Endodermal cell (in vitro differentiated cells): ENCODE measurements around the gene MLH1. TPM values are rescaled to one million over a fixed set of nuclear protein-coding genes. Genes with fewer than 3 reads are reported as not detected.
"Not testable (repeated sequence)": the region's sequence is repeated elsewhere in the genome, so short reads cannot be mapped to it uniquely, and the experiment has no call there.

Experiments
- DNase-seq: peaks from one replicate; pipeline ENCODE4 v3.0.0-alpha.2; 2017
- H3K27ac ChIP-seq: 2 replicates; pipeline ENCODE4 v1.5.1; 2013; ENCODE audit warnings: mild to moderate bottlenecking, low read depth, low read length, moderate library complexity
- H3K27me3 ChIP-seq: 2 replicates; pipeline ENCODE4 v1.6.1; 2013; ENCODE audit warnings: mild to moderate bottlenecking, low read length, moderate library complexity; ENCODE audit not compliant: insufficient read depth, control insufficient read depth, poor library complexity, severe bottlenecking
- H3K36me3 ChIP-seq: 2 replicates; pipeline ENCODE4 v1.7.0; 2013; ENCODE audit warnings: mild to moderate bottlenecking, low read length, moderate library complexity; ENCODE audit not compliant: control insufficient read depth, insufficient read depth
- H3K4me1 ChIP-seq: one replicate; pipeline ENCODE4 v1.7.0; 2013; ENCODE audit warnings: low read length; ENCODE audit not compliant: control insufficient read depth, insufficient read depth
- H3K4me3 ChIP-seq: 2 replicates; pipeline ENCODE4 v1.5.1; 2013; ENCODE audit warnings: mild to moderate bottlenecking, low read length, moderate library complexity
- H3K9ac ChIP-seq: 2 replicates; pipeline ENCODE4 v1.6.1; 2013; ENCODE audit warnings: mild to moderate bottlenecking, low read length, moderate library complexity; ENCODE audit not compliant: poor library complexity, severe bottlenecking; ENCODE audit errors: extremely low read depth
- H3K9me3 ChIP-seq: 2 replicates; pipeline ENCODE4 v1.6.1; 2013; ENCODE audit warnings: mild to moderate bottlenecking, low read length, moderate library complexity; ENCODE audit not compliant: control insufficient read depth
- H3K27ac Mint-ChIP-seq: 2 replicates; pipeline ENCODE4 v1.8.0; 2020; ENCODE audit warnings: mixed read lengths
- H3K27me3 Mint-ChIP-seq: 2 replicates; pipeline ENCODE4 v1.8.0; 2021; ENCODE audit warnings: mild to moderate bottlenecking, mixed read lengths; ENCODE audit not compliant: insufficient read depth
- H3K36me3 Mint-ChIP-seq: 2 replicates; pipeline ENCODE4 v1.8.0; 2020; ENCODE audit warnings: low read depth, mixed read lengths
- H3K4me1 Mint-ChIP-seq: 2 replicates; pipeline ENCODE4 v1.8.0; 2020; ENCODE audit warnings: mixed read lengths
- H3K4me3 Mint-ChIP-seq: 2 replicates; pipeline ENCODE4 v1.8.0; 2020; ENCODE audit warnings: mild to moderate bottlenecking, moderate library complexity, mixed read lengths
- H3K9me3 Mint-ChIP-seq: 2 replicates; pipeline ENCODE4 v1.8.0; 2020; ENCODE audit warnings: mild to moderate bottlenecking, mixed read lengths
- WGBS, 2 experiments: methylation state at CpG; one replicate each; pipeline versions ENCODE4 v1.1.5 to v1.1.7; 2013; ENCODE audit warnings: missing lambda C conversion rate in 2 of 2, mixed read lengths in 1 of 2; ENCODE audit not compliant: insufficient coverage in 1 of 2, insufficient read length in 1 of 2; 5-methylcytosine and 5-hydroxymethylcytosine counted together
- total RNA-seq, 2 donors: library from RNA; stranded (reverse); fragmentation: NEBNext Ultra II Directional in 1 of 2; extraction: Animal tissue kit (Norgen Biotek cat#: 25700) in 1 of 2; gene quantifications; 2 replicates in 1 of 2; 3 replicates in 1 of 2; pipeline ENCODE4 v1.2.1, GENCODE V29; 2021
- TF ChIP-seq, protein P1 (sequence below): fragments of 200-600 bp; sonication (generic); conservative IDR thresholded peaks from 2 replicates; pipeline ENCODE4 v1.5.0; 2021; ENCODE audit warnings: antibody characterized with exemption, mild to moderate bottlenecking

Gene MLH1
- total RNA-seq, 2 donors from 2014 or later: 36.4 to 47.0 TPM

- 11% methylated on average over 41 to 68 of the region's 68 CpGs for WGBS, 2 experiments
- Mint-ChIP-seq H3K27me3 (peaks cover 40% of the 10 kb centered on the region), H3K4me1 (peaks cover 3% of the 10 kb centered on the region), H3K27ac (no peak within 1 kb of the TSS), H3K4me3 (peak within 1 kb of the TSS; percentile 64), H3K36me3 (peaks cover 2% of the 10 kb centered on the region), H3K9me3 (peaks cover 22% of the 10 kb centered on the region)
- H3K9me3 ChIP-seq: peaks cover 12% of the 10 kb centered on the region
- H3K9ac ChIP-seq: no peak within 1 kb of the TSS
- peak within 1 kb of the TSS; percentile 76 for H3K4me3 ChIP-seq
- H3K4me1 ChIP-seq: no peaks in the 10 kb centered on the region
- TF ChIP-seq, protein P1, sequence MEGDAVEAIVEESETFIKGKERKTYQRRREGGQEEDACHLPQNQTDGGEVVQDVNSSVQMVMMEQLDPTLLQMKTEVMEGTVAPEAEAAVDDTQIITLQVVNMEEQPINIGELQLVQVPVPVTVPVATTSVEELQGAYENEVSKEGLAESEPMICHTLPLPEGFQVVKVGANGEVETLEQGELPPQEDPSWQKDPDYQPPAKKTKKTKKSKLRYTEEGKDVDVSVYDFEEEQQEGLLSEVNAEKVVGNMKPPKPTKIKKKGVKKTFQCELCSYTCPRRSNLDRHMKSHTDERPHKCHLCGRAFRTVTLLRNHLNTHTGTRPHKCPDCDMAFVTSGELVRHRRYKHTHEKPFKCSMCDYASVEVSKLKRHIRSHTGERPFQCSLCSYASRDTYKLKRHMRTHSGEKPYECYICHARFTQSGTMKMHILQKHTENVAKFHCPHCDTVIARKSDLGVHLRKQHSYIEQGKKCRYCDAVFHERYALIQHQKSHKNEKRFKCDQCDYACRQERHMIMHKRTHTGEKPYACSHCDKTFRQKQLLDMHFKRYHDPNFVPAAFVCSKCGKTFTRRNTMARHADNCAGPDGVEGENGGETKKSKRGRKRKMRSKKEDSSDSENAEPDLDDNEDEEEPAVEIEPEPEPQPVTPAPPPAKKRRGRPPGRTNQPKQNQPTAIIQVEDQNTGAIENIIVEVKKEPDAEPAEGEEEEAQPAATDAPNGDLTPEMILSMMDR: no peak
- DNase-seq: peak; percentile 79
- H3K36me3 ChIP-seq: no peaks in the 10 kb centered on the region
- H3K27ac ChIP-seq: no peak within 1 kb of the TSS
- peaks cover 27% of the 10 kb centered on the region for H3K27me3 ChIP-seq
Measured at GRCh38 chr3:36944641-36945270, 48.6 kb upstream of the MLH1 start, which contains the start of gene TRANK1. Gene TRANK1 (minus strand): TSS chr3:36945054. CDS start chr3:36944809, 245 bp downstream.

GRCh38 chr3:36945333-36945980, 47.9 kb upstream of the MLH1 start:
- Histone ChIP-seq H3K9ac (no peak overlapping the region), H3K4me3 (peak overlapping the region; percentile 76), H3K27me3 (peaks cover 27% of the 10 kb centered on the region), H3K27ac (no peak overlapping the region), H3K9me3 (peaks cover 12% of the 10 kb centered on the region), H3K36me3 (no peaks in the 10 kb centered on the region), H3K4me1 (no peaks in the 10 kb centered on the region)
- peaks cover 22% of the 10 kb centered on the region for H3K9me3 Mint-ChIP-seq
- H3K27ac Mint-ChIP-seq: no peak overlapping the region
- 86 to 89% methylated on average over 15 to 28 of the region's 28 CpGs for WGBS, 2 experiments
- peaks cover 40% of the 10 kb centered on the region for H3K27me3 Mint-ChIP-seq
- H3K36me3 Mint-ChIP-seq: peaks cover 2% of the 10 kb centered on the region
- H3K4me1 Mint-ChIP-seq: peaks cover 3% of the 10 kb centered on the region
- TF ChIP-seq, protein P1: no peak
- DNase-seq: no peak
- peak overlapping the region; percentile 64 for H3K4me3 Mint-ChIP-seq

DNA sequence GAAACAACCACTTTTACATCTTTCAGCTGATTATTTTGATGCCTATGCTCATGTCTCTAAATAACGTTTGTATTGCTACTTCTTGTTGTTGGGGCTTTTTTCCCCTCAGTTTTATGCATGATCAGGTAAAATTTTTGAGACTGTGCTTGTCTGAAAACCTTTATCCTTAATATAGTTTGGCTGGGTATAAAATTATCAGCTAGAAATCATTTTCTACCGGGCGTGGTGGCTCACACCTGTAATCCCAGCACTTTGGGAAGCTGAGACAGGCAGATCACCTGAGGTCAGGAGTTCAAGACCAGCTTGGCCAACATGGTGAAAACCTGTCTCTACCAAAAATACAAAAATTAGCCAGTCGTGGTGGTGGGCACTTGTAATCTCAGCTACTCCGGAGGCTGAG, 45.5 kb upstream of the MLH1 start:
- H3K4me1 Mint-ChIP-seq, H3K27ac ChIP-seq, H3K36me3 Mint-ChIP-seq, H3K27ac Mint-ChIP-seq, H3K4me1 ChIP-seq, H3K4me3 Mint-ChIP-seq, DNase-seq, H3K9ac ChIP-seq, H3K4me3 ChIP-seq, H3K36me3 ChIP-seq: not testable (repeated sequence)
- 91 to 94% methylated on average over 5 of the region's 5 CpGs for WGBS, 2 experiments
- peaks cover 12% of the 10 kb centered on the region for H3K9me3 ChIP-seq
- peaks cover 22% of the 10 kb centered on the region for H3K9me3 Mint-ChIP-seq
- H3K27me3 ChIP-seq: peaks cover 27% of the 10 kb centered on the region
- H3K27me3 Mint-ChIP-seq: peaks cover 29% of the 10 kb centered on the region
